Keratinocyte (primary cell): ENCODE data around the gene A4GALT. TPM values are rescaled to one million over a fixed set of nuclear protein-coding genes. Genes with fewer than 3 reads are reported as not detected.
"Not testable (repeated sequence)": the region's sequence is repeated elsewhere in the genome, so short reads cannot be mapped to it uniquely, and the experiment has no call there.

Experiments
- DNase-seq: peaks from one replicate; pipeline ENCODE4 v3.0.0-alpha.2; 2011; ENCODE audit warnings: low read depth, missing footprints, low spot score
- FAIRE-seq: peaks from 2 replicates; lab custom pipeline; 2011; peaks lifted over from hg19 to GRCh38; lab: Jason Lieb, UNC
- H2AFZ ChIP-seq: 2 replicates; pipeline ENCODE4 v1.6.0; 2012; ENCODE audit warnings: low read length, control low read depth, inconsistent platforms; ENCODE audit not compliant: control insufficient read depth
- H3K27ac ChIP-seq: 2 replicates; pipeline ENCODE4 v1.5.1; 2011; ENCODE audit warnings: low read length; ENCODE audit not compliant: control insufficient read depth, insufficient read depth
- H3K27me3 ChIP-seq: 3 replicates; pipeline ENCODE4 v1.6.0; 2011; ENCODE audit warnings: low read length; ENCODE audit not compliant: control insufficient read depth, insufficient read depth; ENCODE audit errors: extremely low read depth
- H3K36me3 ChIP-seq, 2 experiments: 2 replicates in 1 of 2; 3 replicates in 1 of 2; pipeline ENCODE4 v1.5.1; 2011; ENCODE audit warnings: low read length in 2 of 2, mild to moderate bottlenecking in 1 of 2; ENCODE audit not compliant: control insufficient read depth in 2 of 2, insufficient read depth in 2 of 2; ENCODE audit errors: extremely low read depth in 1 of 2
- H3K4me1 ChIP-seq: 3 replicates; pipeline ENCODE4 v1.5.1; 2011; ENCODE audit warnings: low read length; ENCODE audit not compliant: control insufficient read depth, insufficient read depth; ENCODE audit errors: extremely low read depth
- H3K4me2 ChIP-seq: 3 replicates; pipeline ENCODE4 v1.6.0; 2011; ENCODE audit warnings: low read depth, low read length; ENCODE audit not compliant: control insufficient read depth, insufficient read depth; ENCODE audit errors: extremely low read depth
- H3K4me3 ChIP-seq, 3 experiments: fragments of 200-600 bp in 1 of 3; sonication (generic) in 1 of 3; 2 replicates in 2 of 3; 3 replicates in 1 of 3; pipeline ENCODE4 v1.5.1; 2011 to 2016; ENCODE audit warnings: low read length in 3 of 3, mild to moderate bottlenecking in 3 of 3, control low read depth in 2 of 3, inconsistent platforms in 1 of 3, low read depth in 1 of 3, mixed read lengths in 1 of 3, mixed run types in 1 of 3, moderate library complexity in 1 of 3; ENCODE audit not compliant: control insufficient read depth in 2 of 3, insufficient read depth in 2 of 3; ENCODE audit errors: extremely low read depth in 1 of 3
- H3K79me2 ChIP-seq: 2 replicates; pipeline ENCODE4 v1.6.0; 2012; ENCODE audit warnings: low read length; ENCODE audit not compliant: control insufficient read depth, insufficient read depth
- H3K9ac ChIP-seq: 3 replicates; pipeline ENCODE4 v1.6.0; 2011; ENCODE audit warnings: low read length; ENCODE audit not compliant: control insufficient read depth, insufficient read depth; ENCODE audit errors: extremely low read depth
- H3K9me1 ChIP-seq: 3 replicates; pipeline ENCODE4 v1.6.0; 2011; ENCODE audit warnings: low read length; ENCODE audit not compliant: control insufficient read depth, insufficient read depth; ENCODE audit errors: extremely low read depth
- H3K9me3 ChIP-seq: 2 replicates; pipeline ENCODE4 v1.5.1; 2012; ENCODE audit warnings: low read depth, low read length; ENCODE audit not compliant: control insufficient read depth
- H4K20me1 ChIP-seq: 3 replicates; pipeline ENCODE4 v1.6.0; 2011; ENCODE audit warnings: low read length; ENCODE audit not compliant: control insufficient read depth, insufficient read depth; ENCODE audit errors: extremely low read depth
- EZH2 ChIP-seq: IDR thresholded peaks from one replicate; pipeline ENCODE4 v1.6.1; 2012; ENCODE audit warnings: inconsistent platforms, mild to moderate bottlenecking, low read length, moderate library complexity
- dilution Hi-C: fragments of 300-500 bp; cut with MboI; formaldehyde crosslinking; loops from one replicate; pipeline ENCODE4 v1.7.0; 2020; ENCODE audit warnings: low sequenced_read_pairs; ENCODE audit not compliant: extremely low pct_ligation_motif_present
- polyA plus RNA-seq, 5 experiments: library from polyadenylated mRNA; depleted of rRNA in 3 of 5; stranded (reverse) in 3 of 5; stranded (forward) in 1 of 5; unstranded in 1 of 5; fragments of >200 nt; gene quantifications; 1 replicate in 1 of 5; 2 replicates in 3 of 5; 3 replicates in 1 of 5; pipeline versions ENCODE4 v1.2.1 to v1.2.3, GENCODE V29; 2011 to 2012; ENCODE audit warnings: missing spikeins in 2 of 5, low read depth in 1 of 5, low replicate concordance in 1 of 5
- TF ChIP-seq, protein P1 (sequence below), 3 experiments: IDR thresholded peaks in 1 of 3; conservative IDR thresholded peaks in 1 of 3; optimal IDR thresholded peaks in 1 of 3; 2 replicates in 2 of 3; 3 replicates in 1 of 3; pipeline versions ENCODE3 to v1.5.1; 2011; ENCODE audit warnings: low read length in 3 of 3, mild to moderate bottlenecking in 3 of 3, moderate library complexity in 2 of 3, control low read depth in 1 of 3, inconsistent platforms in 1 of 3; ENCODE audit not compliant: insufficient read depth in 2 of 3; ENCODE audit errors: extremely low read depth in 1 of 3

A4GALT gene
- polyA plus RNA-seq, 1 donor (not counting 4 experiments of a cell fraction or from before 2014, with no cell fraction given), result 1.6 TPM

DNA sequence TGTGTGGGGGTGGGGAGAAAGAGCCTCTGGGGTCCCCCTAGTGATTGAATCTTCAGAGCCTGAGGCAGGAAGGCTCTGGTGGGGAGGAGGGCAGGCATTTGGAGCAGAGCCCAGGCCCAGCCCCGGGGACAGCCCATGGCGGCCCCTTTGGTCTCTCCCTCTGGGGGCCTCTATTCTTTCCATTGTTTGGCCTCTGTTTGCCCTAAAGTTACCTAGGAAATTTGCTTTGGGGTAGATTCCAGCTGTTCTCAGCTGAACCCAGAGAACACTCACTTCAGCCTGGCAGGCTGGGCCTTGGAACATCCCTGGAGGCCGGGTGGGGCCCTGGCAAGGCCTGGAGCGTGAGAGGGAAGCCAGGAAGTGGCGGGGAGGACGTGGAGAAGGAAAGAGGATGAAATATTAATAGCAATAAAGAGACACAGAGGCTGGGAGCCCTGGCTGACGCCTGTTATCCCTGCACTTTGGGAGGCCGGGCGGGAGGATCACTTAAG, 22.9 kb upstream of the A4GALT start:
- FAIRE-seq, result no peak
- peak overlapping the region; percentile 26 for H3K27ac ChIP-seq
- H2AFZ ChIP-seq, result peak overlapping the region; percentile 5

DNA sequence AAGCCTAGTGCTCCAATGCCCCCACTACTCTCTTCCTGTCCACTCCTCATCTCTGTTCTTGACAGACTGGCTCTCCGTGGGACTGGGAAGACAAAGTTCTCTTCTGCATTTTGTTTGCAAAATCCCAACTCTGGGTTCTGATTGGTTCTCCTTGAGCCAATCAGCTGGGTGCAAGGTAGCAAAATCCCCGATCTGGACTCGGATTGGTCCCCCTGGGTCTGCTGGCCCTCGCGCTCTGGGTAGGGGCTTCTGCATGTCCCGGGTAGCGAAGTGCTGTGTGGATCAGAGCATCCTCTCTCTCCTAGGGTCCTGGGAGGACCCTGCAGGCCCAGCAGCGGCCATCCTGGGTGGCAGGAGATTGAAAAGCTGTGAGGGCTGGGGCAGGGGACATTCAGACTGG, 22.3 kb upstream of the A4GALT start:
- no peaks in the 10 kb centered on the region for H4K20me1 ChIP-seq
- peaks cover 25% of the 10 kb centered on the region for H3K4me1 ChIP-seq
- no peak overlapping the region for H2AFZ ChIP-seq
- no peaks in the 10 kb centered on the region for H3K79me2 ChIP-seq
- peak overlapping the region; percentile 10 for H3K27ac ChIP-seq
- no peak overlapping the region for H3K9ac ChIP-seq
- H3K4me3 ChIP-seq, result no peak overlapping the region
- no peaks in the 10 kb centered on the region for H3K9me1 ChIP-seq
- no peaks in the 10 kb centered on the region for H3K27me3 ChIP-seq
- dilution Hi-C loops, result no loop called here
- H3K9me3 ChIP-seq, result no peaks in the 10 kb centered on the region
- no peak for DNase-seq
- no peak for TF ChIP-seq EZH2
- TF ChIP-seq, protein P1, sequence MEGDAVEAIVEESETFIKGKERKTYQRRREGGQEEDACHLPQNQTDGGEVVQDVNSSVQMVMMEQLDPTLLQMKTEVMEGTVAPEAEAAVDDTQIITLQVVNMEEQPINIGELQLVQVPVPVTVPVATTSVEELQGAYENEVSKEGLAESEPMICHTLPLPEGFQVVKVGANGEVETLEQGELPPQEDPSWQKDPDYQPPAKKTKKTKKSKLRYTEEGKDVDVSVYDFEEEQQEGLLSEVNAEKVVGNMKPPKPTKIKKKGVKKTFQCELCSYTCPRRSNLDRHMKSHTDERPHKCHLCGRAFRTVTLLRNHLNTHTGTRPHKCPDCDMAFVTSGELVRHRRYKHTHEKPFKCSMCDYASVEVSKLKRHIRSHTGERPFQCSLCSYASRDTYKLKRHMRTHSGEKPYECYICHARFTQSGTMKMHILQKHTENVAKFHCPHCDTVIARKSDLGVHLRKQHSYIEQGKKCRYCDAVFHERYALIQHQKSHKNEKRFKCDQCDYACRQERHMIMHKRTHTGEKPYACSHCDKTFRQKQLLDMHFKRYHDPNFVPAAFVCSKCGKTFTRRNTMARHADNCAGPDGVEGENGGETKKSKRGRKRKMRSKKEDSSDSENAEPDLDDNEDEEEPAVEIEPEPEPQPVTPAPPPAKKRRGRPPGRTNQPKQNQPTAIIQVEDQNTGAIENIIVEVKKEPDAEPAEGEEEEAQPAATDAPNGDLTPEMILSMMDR (optimal IDR thresholded peaks at IDR 0.05 in 1 of 3, IDR thresholded peaks at IDR 0.05 in 1 of 3, conservative IDR thresholded peaks at IDR 0.05 in 1 of 3; ENCODE audit: extremely low read depth in 1 of 3, insufficient read depth in 2 of 3, low read length in 3 of 3), result no peak
- no peak overlapping the region for H3K4me2 ChIP-seq
- FAIRE-seq, result peak; percentile 51
- H3K36me3 ChIP-seq, result no peaks in the 10 kb centered on the region

More for the DNA sequence above, 22.9 kb upstream of the A4GALT start:
- Histone ChIP-seq H3K36me3 (no peaks in the 10 kb centered on the region), H3K9ac (peak overlapping the region; percentile 4), H3K4me1 (peaks cover 30% of the 10 kb centered on the region), H3K9me3 (no peaks in the 10 kb centered on the region), H3K9me1 (no peaks in the 10 kb centered on the region), H3K79me2 (no peaks in the 10 kb centered on the region), H3K4me3 (no peak overlapping the region), H3K4me2 (no peak overlapping the region), H4K20me1 (no peaks in the 10 kb centered on the region), H3K27me3 (no peaks in the 10 kb centered on the region)
- TF ChIP-seq EZH2, result no peak
- TF ChIP-seq, protein P1 (optimal IDR thresholded peaks at IDR 0.05 in 1 of 3, IDR thresholded peaks at IDR 0.05 in 1 of 3, conservative IDR thresholded peaks at IDR 0.05 in 1 of 3; ENCODE audit: extremely low read depth in 1 of 3, insufficient read depth in 2 of 3, low read length in 3 of 3), result no peak
- dilution Hi-C loops, result no loop called here
- DNase-seq, result no peak

DNA sequence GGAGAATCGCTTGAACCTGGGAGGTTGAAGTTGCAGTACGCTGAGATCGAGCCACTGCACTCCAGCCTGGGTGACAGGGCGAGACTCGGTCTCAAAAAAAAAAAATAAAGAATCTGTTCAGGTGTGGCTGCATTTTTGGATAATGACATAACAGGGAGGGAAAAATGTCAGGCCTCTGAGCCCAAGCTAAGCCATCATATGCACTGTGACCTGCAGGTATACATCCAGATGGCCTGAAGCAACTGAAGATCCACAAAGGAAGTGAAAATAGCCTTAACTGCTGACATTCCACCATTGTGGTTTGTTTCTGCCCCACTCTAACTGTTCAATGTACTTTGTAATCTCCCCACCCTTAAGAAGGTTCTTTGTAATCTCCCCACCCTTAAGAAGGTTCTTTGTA, 19.6 kb upstream of the A4GALT start:
- H3K9me1 ChIP-seq, H3K9me3 ChIP-seq, H4K20me1 ChIP-seq, H3K9ac ChIP-seq, H3K36me3 ChIP-seq, FAIRE-seq, H3K27ac ChIP-seq, H3K27me3 ChIP-seq, dilution Hi-C loops, H3K79me2 ChIP-seq, H3K4me3 ChIP-seq: not testable (repeated sequence)
- Histone ChIP-seq H3K4me2 (peak overlapping the region; percentile 22), H2AFZ (peak overlapping the region; percentile 12), H3K4me1 (peaks cover 21% of the 10 kb centered on the region)
- DNase-seq, result peak; percentile 53
